ENCODE measurements around the gene BACH2. TPM values are rescaled to one million over a fixed set of nuclear protein-coding genes. Genes with fewer than 3 reads are reported as not detected.

BACH2 gene
- total and polyA plus RNA-seq, 9 of the 15 experiments (the other 6 are each of a cell fraction or from before 2014, with no cell fraction given), result 0.06 to 3.1 (median 0.59) TPM

DNA sequence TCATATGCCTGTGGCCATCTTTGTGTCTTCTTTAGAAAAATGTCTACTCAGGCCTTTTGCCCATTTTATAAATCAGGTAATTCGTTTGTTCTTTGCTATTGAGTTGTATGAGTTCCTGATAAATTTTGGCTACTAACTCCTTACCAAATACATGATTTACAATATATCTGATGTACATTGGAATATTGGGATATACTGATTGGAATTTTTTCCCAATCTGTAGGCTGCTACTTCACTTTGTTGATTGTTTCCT, 39.2 kb downstream of the BACH2 start:
- in situ Hi-C loops (cut with MboI), result no loop called here
- no TSS peak for BruUV-seq (replicated peaks)

GRCh38 chr6:90256698-90257485, 39.8 kb downstream of the BACH2 start:
- no peaks in the 10 kb centered on the region for H3K9me3 ChIP-seq (replicated peaks; ENCODE audit: control insufficient read depth, insufficient read depth, low read depth, low read length)
- no peaks in the 10 kb centered on the region for H4K20me1 ChIP-seq (replicated peaks; ENCODE audit: control insufficient read depth, insufficient read depth, low read length)
- ATAC-seq (no peak), DNase-seq (ENCODE audit: extremely low read depth in 1 of 4, low spot score in 3 of 4) (no peak), FAIRE-seq (no peak)
- 27% methylated on average over 4 of the region's 4 CpGs for WGBS (ENCODE audit: insufficient coverage, low coverage, missing lambda C conversion rate)
- H2AFZ ChIP-seq (ENCODE audit: low read depth, low read length), result no peak overlapping the region
- no peaks in the 10 kb centered on the region for H3K36me3 ChIP-seq (ENCODE audit: control insufficient read depth, insufficient read depth, low read length)
- H3K27ac ChIP-seq (ENCODE audit: extremely low read depth, low read depth, low read length), result no peak overlapping the region
- H3K79me2 ChIP-seq (ENCODE audit: control insufficient read depth, insufficient read depth, low read length), result no peaks in the 10 kb centered on the region
- CTCF ChIA-PET (ENCODE audit: low intra/inter-chr PET ratio), result no interaction called here
- no TSS peak for BruUV-seq (replicated peaks)
- no peaks in the 10 kb centered on the region for H3K4me1 ChIP-seq (replicated peaks in 1 of 2; ENCODE audit: control insufficient read depth in 2 of 2, insufficient read depth in 2 of 2, low read length in 2 of 2)
- H3K27me3 ChIP-seq (ENCODE audit: control insufficient read depth in 2 of 2, insufficient read depth in 2 of 2, low read length in 2 of 2), result no peaks in the 10 kb centered on the region
- in situ Hi-C loops (cut with MboI), result no loop called here
- H3K4me3 ChIP-seq, result no peak overlapping the region
- intact Hi-C loops (cut with micrococcal nuclease), result no loop called here
- no peak overlapping the region for H3K4me2 ChIP-seq (ENCODE audit: insufficient read depth, low read length)
- POLR2A ChIA-PET, result no interaction called here
- TF ChIP-seq TEAD2 (tag; IDR thresholded peaks at IDR 0.05), result no peak
- TF ChIP-seq GABPB2 (CRISPR knock-in tag; conservative IDR thresholded peaks at IDR 0.05), result no peak
- TF ChIP-seq ZNF785 (CRISPR knock-in tag; IDR thresholded peaks at IDR 0.05), result no peak
- no peak for TF ChIP-seq ZNF79 (CRISPR knock-in tag; IDR thresholded peaks at IDR 0.05; ENCODE audit: low read depth)
- no peak for TF ChIP-seq THAP7 (CRISPR knock-in tag; IDR thresholded peaks at IDR 0.05)
- TF ChIP-seq KDM1A (IDR thresholded peaks at IDR 0.05), result no peak
- no peak overlapping the region for H3K9ac ChIP-seq (ENCODE audit: insufficient read depth in 1 of 2, low read depth in 2 of 2, low read length in 2 of 2)
- no peaks in the 10 kb centered on the region for H3K9me1 ChIP-seq (ENCODE audit: control insufficient read depth, insufficient read depth, low read length)

More for the DNA sequence above, 39.2 kb downstream of the BACH2 start:
- TF ChIP-seq ZNF316 (IDR thresholded peaks at IDR 0.05), result peak; percentile 64
- TF ChIP-seq L3MBTL2 (IDR thresholded peaks at IDR 0.05), result no peak
- no peak for TF ChIP-seq ZNF586 (CRISPR knock-in tag; conservative IDR thresholded peaks at IDR 0.05)
- no peak for TF ChIP-seq ZNF644 (tag; IDR thresholded peaks at IDR 0.05; ENCODE audit: low read depth)
- 0 out of 2 replicates have a peak, but pooled peaks have one; percentile 24 for TF ChIP-seq C11orf30 (IDR thresholded peaks at IDR 0.05; ENCODE audit: low read depth)
- no peak for TF ChIP-seq NELFE (IDR thresholded peaks at IDR 0.05; ENCODE audit: insufficient read depth, insufficient read length)
- TF ChIP-seq MAFG (tag; conservative IDR thresholded peaks at IDR 0.05), result 0 out of 2 replicates have a peak, but pooled peaks have one; percentile 28
- Histone ChIP-seq H3K9me3 (replicated peaks; ENCODE audit: control insufficient read depth, insufficient read depth, low read depth, low read length) (no peaks in the 10 kb centered on the region), H3K27ac (ENCODE audit: extremely low read depth, low read depth, low read length) (no peak overlapping the region), H3K9me1 (ENCODE audit: control insufficient read depth, insufficient read depth, low read length) (no peaks in the 10 kb centered on the region), H3K36me3 (ENCODE audit: control insufficient read depth, insufficient read depth, low read length) (no peaks in the 10 kb centered on the region), H3K79me2 (ENCODE audit: control insufficient read depth, insufficient read depth, low read length) (no peaks in the 10 kb centered on the region), H3K4me3 (no peak overlapping the region), H2AFZ (ENCODE audit: low read depth, low read length) (no peak overlapping the region), H4K20me1 (replicated peaks; ENCODE audit: control insufficient read depth, insufficient read depth, low read length) (no peaks in the 10 kb centered on the region), H3K4me1 (replicated peaks in 1 of 2; ENCODE audit: control insufficient read depth in 2 of 2, insufficient read depth in 2 of 2, low read length in 2 of 2) (no peaks in the 10 kb centered on the region), H3K4me2 (ENCODE audit: insufficient read depth, low read length) (no peak overlapping the region), H3K27me3 (ENCODE audit: control insufficient read depth in 2 of 2, insufficient read depth in 2 of 2, low read length in 2 of 2) (no peaks in the 10 kb centered on the region), H3K9ac (ENCODE audit: insufficient read depth in 1 of 2, low read depth in 2 of 2, low read length in 2 of 2) (no peak overlapping the region)
- no peak for ATAC-seq
- CTCF ChIA-PET (ENCODE audit: low intra/inter-chr PET ratio), result no interaction called here
- FAIRE-seq, result no peak
- intact Hi-C loops (cut with micrococcal nuclease), result no loop called here
- 0% methylated on average over 1 of the region's 1 CpG for WGBS (ENCODE audit: insufficient coverage, low coverage, missing lambda C conversion rate)
- POLR2A ChIA-PET, result no interaction called here
- no peak for DNase-seq (ENCODE audit: extremely low read depth in 1 of 4, low spot score in 3 of 4)

All from K562 (cell line).